ENCODE measurements around the gene PSTPIP2.
A peak's percentile ranks its signal among the peaks of the same experiment; 100 is the strongest.
"Not testable (repeated sequence)": the region's sequence is repeated elsewhere in the genome, so short reads cannot be mapped to it uniquely, and the experiment has no call there.

PSTPIP2 gene

GRCh38 chr18:45976974-45977373 is 95.1 kb downstream of the PSTPIP2 start:
- no peak for DNase-seq

- no peak for DNase-seq
Observed at GRCh38 chr18:45976566-45976965, 95.5 kb downstream of the PSTPIP2 start.

- DNase-seq = peak; percentile 85
Observed at GRCh38 chr18:45974088-45974536, 97.9 kb downstream of the PSTPIP2 start.

- DNase-seq = peak; percentile 97
Observed at GRCh38 chr18:45967007-45967706, 104.9 kb downstream of the PSTPIP2 start, which contains the start of gene EPG5. Gene EPG5, minus strand, starts transcription at chr18:45967329. Its CDS starts 90 bp downstream, at chr18:45967239.

GRCh38 chr18:45964913-45965312 is 107.1 kb downstream of the PSTPIP2 start:
- not testable (repeated sequence) for DNase-seq

- no peak for DNase-seq
Observed at GRCh38 chr18:45962866-45963265, 109.2 kb downstream of the PSTPIP2 start.

GRCh38 chr18:45962461-45962860 is 109.6 kb downstream of the PSTPIP2 start:
- peak; percentile 75 for DNase-seq

- not testable (repeated sequence) for DNase-seq
Observed at GRCh38 chr18:45959484-45959883, 112.6 kb downstream of the PSTPIP2 start.

GRCh38 chr18:45958730-45959129 is 113.3 kb downstream of the PSTPIP2 start:
- DNase-seq = no peak

- DNase-seq = no peak
Observed at GRCh38 chr18:45958027-45958426, 114.0 kb downstream of the PSTPIP2 start.

GRCh38 chr18:45957100-45957499 is 115.0 kb downstream of the PSTPIP2 start:
- DNase-seq = no peak

- DNase-seq = no peak
Observed at GRCh38 chr18:45954070-45954934, 117.8 kb downstream of the PSTPIP2 start.

- no peak for DNase-seq
Observed at GRCh38 chr18:45951016-45951714, 120.9 kb downstream of the PSTPIP2 start.

GRCh38 chr18:45945669-45946068 is 126.4 kb downstream of the PSTPIP2 start:
- DNase-seq = no peak

GRCh38 chr18:45940724-45941123 is 131.3 kb downstream of the PSTPIP2 start:
- no peak for DNase-seq

GRCh38 chr18:45939236-45939635 is 132.8 kb downstream of the PSTPIP2 start:
- DNase-seq = no peak

GRCh38 chr18:45938488-45938935 is 133.5 kb downstream of the PSTPIP2 start:
- DNase-seq = no peak

GRCh38 chr18:45935591-45936335 is 136.3 kb downstream of the PSTPIP2 start:
- DNase-seq = no peak

All from activated effector memory CD4-positive, alpha-beta T cell treated with anti-CD3 and anti-CD28 coated beads, Interleukin-2, amount 50 U/mL, for 16 hours (primary cell).